IPS DF 19.7 (cell line): ENCODE data around the gene GRIP1.

Experiments used
- DNase-seq: peaks from one replicate; pipeline ENCODE4 v3.0.0-alpha.2; 2013; ENCODE audit warnings: low read depth, low spot score

Gene GRIP1

DNA sequence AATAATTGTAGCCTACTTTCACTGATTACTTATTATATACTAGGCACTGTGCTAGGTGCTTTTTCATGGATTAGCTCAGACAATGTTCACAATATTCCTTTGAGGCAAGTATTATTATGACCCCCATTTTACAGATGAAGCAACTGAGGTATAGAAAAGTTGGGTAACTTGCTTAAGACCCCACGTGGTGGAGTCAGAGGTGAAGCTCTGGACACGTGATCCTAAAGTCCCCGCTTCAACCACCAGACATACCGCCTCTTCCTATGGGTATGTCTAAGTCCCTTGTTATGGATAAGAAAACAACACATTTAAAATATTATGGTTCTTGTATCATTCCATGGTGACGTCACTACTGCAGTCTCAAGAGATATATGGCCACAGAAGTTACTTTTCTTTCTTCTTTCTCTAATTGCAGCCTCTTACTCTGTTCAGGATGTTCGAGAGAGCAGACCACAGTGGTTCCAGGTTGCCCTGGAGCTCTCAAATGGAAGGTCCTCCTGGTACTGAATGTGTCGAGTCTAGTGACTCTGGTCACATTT is 218.9 kb downstream of the GRIP1 start:
- no peak for DNase-seq

GRCh38 chr12:66456612-66457011 is 222.3 kb downstream of the GRIP1 start:
- no peak for DNase-seq

GRCh38 chr12:66453844-66454243 is 225.0 kb downstream of the GRIP1 start:
- DNase-seq, result no peak

- no peak for DNase-seq
These were observed 225.8 kb downstream of the GRIP1 start for GRCh38 chr12:66453120-66453519.

DNA sequence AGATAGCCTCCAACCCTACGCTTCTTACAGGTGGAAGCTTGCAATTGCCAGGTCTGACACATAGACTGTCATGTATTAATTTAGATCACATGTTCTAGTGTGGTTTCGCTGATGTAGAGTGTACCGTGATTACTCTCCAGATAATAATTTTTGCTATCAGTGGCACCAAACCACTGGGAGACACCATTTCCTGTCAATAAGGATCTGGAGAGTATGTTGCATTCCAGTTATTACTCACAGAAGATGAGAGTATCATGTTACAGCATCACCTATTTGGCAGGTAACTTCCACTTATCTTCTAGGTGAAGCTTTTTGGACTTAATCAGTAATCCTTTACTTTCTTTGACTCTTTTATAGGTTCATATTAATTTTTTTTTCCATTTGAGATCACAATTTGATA is 229.3 kb downstream of the GRIP1 start:
- DNase-seq, result no peak

DNA sequence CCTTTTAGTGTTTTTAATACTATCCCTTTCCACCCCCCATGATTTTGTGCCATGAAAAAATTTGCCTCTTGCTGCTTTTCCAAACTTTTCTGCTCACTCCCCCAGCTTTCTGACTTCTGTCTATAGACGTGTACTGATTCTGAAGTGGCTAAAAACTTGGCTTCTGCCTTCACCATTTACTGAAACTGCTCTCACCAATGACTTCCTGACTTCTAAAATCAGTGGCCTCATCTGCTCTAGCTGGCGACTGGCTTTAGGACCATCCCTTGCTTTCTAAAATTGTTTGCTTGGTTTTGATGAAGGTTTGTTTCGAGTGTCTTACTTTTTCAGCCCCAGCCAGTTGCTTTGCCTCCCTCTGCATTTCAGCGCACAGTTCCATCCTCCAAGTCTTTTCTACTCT is 231.2 kb downstream of the GRIP1 start:
- no peak for DNase-seq

DNA sequence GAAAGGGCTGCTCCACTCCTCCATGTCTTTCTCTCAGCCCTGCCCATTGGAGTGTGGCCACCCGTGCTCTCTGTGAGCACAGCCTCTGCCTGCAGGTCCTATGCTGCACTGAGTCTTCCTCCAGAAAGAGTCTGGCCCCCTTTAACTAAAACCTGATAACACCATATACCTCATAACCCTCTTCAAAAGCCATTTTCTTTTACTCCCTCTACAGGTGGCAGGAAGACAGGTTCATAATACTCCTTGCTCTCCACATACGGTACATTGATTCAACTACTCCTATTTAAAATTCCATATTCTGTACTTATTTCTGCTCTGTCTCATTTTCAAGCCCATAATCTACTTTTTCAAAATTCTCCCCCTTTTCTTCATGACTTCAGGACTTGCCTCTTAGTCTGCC is 232.6 kb downstream of the GRIP1 start:
- no peak for DNase-seq

- no peak for DNase-seq
These were observed 236.8 kb downstream of the GRIP1 start for GRCh38 chr12:66441905-66442559.

- no peak for DNase-seq
These were observed 240.3 kb downstream of the GRIP1 start for GRCh38 chr12:66438601-66439000.

DNA sequence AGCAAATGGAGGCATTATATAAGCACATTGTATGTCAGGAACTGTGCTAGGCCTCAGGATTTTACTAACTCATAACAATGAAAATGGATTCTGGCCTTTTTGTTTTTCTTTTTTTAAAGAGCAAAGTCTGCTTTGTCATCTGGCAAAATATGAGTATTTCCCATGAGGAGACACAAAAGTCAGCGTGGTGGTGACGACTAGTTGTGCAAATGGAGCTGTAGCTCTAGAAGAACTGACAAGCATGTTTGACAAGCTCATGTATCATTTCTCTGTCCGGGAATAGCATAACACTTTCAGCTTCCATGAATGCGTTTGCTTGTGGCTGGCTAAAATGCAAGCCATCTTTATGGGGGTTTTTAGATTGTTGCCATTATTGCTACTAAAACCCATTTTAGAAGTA is 248.8 kb downstream of the GRIP1 start:
- DNase-seq, result no peak

- DNase-seq, result no peak
These were observed 250.0 kb downstream of the GRIP1 start for GRCh38 chr12:66428870-66429269.

- DNase-seq, result no peak
These were observed 250.6 kb downstream of the GRIP1 start for GRCh38 chr12:66428261-66428660.

GRCh38 chr12:66426696-66427095 is 252.2 kb downstream of the GRIP1 start:
- no peak for DNase-seq

DNA sequence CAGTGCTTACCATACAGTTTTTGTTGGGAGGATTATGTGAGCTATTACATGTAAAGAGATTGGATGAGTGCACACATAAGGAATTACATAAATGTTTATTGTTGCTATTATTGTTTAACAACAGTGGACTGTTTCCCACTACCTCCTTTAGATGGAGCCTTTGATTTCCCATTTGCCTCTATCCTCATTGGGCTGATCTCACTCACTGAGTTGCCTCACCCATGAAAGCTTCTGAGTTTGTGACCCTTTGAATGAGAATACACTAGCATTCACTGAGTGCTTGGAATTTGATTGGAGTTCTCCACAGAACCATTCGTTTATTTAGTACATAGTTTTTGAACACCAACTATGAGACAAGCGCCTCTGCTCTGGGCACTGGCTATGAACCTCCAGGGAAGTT is 255.6 kb downstream of the GRIP1 start:
- no peak for DNase-seq

DNA sequence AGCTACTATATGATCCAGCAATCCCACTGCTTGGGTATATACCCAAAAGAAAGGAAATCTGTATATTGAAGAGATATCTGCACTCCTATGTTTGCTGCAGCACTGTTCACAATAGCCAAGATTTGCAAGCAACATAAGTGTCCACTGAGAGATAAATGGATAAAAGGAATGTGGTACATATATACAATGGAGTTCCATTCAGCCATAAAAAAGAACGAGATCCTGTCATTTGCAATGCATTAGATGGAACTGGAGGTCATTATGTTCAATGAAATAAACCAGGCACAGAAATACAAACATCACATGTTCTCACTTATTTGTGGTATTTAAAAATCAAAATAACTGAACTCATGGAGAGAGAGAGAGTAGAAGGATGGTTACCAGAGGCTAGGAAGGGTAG is 260.0 kb downstream of the GRIP1 start:
- no peak for DNase-seq

GRCh38 chr12:66417217-66417616 is 261.7 kb downstream of the GRIP1 start:
- no peak for DNase-seq

DNA sequence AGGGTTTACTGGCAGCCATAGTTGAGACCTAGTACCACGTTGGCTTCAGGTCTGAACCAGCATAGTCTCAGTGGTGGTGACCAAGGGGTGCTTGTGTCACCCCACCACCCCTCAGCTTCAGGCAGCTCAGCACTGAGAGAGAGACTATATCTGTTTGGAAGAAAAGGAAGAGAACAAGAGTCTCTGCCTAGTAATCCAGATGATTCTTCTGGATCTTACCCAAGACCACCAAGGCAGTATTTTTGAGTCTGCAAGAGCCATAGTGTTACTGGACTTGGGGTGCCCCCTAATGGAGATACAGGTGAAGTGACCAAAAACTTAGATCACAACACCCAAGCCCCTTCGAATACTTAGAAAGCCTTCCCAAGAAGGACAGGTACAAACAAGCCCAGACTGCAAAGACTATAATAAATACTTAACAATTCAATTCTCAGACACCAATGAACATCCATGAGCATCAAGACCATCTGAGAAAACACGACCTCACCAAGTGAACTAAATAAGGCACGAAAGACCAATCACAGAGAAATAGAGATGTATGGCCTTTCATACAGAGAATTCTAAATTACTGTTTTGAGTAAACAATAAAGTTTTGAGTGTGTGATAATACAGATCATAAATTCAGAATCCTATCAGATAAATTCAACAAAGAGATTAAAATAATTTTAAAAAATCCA is 269.5 kb downstream of the GRIP1 start:
- DNase-seq, result no peak

DNA sequence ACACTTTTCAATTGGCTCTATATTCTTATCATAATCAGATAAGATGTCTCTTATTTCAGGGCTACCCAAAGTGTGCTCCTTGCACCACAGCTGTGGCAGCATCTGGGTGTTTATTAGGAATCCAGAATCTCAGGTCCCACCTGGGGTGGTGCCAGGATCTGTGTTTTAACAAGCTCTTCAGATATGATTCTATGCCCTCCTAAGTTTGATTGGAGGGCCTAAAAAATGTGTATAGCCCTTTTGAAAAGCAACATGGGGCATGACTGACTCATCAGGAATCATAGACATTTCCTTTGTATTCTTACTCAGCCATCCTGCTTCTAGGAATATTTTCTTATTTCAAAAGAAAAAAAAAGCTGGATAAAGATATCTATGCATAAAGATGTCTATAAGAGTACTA is 273.5 kb downstream of the GRIP1 start:
- no peak for DNase-seq

DNA sequence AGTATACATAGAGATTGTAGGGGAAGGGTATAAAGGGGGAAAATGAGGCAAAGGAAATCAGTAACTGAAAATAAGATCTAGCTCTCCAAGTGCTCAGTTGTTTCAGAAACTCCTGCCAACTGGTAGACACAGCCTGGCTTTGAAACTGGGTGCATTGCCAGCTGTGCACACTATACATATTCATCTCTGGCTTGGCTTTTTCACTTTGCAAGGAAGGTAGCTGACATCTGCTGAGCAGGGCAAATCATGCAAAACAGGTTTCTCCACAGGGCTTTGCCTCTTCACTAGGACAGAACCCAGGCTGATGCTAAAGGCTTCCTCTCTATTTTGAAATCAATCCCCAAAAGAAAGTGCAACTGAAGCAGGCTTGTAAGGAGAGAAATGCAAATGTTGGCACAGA is 275.1 kb downstream of the GRIP1 start:
- no peak for DNase-seq

DNA sequence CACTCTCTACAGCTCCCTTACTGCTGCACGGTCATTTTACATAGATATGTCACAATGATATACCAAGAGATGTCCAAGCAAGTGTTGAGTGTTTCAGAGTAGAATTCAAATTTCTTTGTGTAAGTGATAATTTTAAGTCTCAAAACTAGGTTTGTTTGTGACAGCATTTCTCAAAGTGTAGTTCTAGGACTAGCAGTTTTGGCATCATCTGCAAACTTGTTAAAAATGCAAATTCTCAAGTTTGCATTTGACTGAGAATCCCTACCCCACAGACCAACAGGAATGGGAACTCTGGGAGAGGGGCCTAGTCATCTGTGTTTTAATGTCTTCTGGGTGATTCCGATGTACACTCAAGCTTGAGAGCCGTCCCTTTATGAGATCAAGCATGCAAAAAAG is 279.0 kb downstream of the GRIP1 start:
- DNase-seq, result no peak

DNA sequence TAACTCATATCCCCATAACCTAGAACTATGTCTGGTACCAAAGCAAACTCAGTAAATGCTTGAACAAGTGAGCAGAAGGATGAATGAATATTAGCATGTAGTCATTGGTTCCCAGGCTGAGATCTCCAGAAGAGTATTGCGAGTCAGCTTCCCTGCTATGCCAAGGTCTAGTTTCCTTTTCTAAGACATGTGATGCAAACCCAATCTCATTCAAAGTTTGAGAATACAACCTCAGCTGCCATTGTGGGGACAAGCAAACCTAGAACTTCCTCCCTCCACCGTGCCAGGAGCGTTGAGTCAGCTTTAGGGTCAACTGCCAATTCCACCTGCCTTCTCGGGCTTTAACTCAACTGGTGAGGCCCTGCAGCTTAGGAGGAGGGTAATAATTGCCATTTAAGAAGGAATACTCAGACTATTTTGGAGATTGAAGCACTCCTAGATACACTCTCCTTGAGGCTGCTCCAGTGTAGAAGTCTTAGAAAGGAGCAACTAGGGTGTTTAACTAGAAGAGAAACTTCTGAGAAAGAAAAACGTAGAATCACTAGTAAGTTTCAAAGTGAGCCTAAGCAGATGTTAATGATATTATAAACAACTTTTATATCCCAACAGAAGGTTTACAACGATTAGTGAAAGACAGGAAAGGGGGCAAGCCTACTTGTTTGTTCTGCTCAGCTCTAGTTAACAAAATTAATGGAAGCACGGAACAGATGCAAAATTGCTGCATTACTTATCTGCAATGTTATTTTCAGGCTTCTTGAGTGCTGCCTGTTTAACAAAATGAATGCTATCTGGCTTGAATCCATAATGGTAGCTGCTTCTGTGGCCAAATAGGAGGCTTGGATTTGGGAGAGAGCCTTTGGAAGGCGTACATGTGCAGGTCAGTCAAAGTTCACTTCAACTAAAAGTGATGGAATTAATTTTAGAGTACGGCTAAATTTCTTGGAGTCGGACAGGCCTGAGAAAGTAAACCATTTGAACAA is 279.7 kb downstream of the GRIP1 start:
- no peak for DNase-seq

DNA sequence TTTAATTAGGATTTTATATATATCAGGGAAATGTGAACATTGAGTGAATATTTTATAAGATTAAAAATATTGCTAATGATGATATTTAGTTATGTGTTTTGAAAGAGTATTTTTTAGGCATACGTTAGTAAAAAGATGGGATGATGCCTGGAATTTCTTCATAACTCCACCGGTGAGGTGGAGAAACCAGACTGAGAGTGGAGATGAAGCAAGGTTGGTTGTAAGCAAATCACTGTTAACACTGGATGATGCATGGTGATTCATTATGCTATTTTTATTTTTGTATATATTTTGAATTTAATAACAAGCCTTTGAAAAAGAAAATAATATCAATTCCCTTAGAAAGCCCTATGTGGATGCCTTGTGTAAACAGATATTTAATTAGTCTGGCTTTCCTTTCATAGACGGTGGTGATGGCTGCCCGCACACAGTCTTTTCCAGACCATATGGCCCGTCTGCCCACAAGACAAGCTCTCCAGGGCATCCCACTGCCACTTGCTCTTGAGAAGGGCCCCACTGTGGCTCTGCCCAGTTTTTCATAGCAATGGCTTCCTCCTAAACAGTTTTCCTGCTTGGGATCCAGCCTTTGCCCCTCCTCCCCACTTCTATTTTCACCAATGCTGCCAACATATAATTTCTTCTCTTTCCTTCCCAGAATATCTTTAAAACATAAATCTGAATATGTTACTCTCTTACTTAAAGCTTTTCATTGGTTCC is 281.1 kb downstream of the GRIP1 start:
- DNase-seq, result no peak
